Measurements from ENCODE around the gene CFAP100.

DNA sequence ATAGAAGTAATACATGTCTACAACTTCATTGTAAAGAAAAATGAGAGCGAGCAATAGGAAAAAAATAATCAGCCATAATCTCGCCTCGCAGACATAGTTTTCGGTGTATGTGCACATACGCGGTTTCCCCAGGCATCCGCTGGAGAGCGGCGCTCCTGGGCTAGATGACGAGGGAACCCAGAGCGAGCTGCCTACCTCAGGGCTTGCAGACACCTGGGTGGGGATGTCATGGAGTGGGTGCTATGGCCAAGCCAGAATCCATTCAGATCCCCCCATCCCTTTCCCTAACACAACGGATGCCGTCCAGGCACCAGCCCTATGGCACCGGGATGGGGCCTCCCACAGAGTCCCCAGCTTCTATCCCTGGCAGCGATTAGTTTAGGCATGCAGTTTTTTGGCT lies 4.5 kb upstream of the CFAP100 start:
- TF ChIP-seq BCL11A (tag by site-specific recombination; IDR thresholded peaks at IDR 0.05; ENCODE audit: low read depth) = no peak
- TF ChIP-seq ZFP3 (tag by site-specific recombination; IDR thresholded peaks at IDR 0.05; ENCODE audit: low read depth) = no peak
- no peak for TF ChIP-seq ZNF660 (tag by site-specific recombination; IDR thresholded peaks at IDR 0.05)
- TF ChIP-seq, protein P1, sequence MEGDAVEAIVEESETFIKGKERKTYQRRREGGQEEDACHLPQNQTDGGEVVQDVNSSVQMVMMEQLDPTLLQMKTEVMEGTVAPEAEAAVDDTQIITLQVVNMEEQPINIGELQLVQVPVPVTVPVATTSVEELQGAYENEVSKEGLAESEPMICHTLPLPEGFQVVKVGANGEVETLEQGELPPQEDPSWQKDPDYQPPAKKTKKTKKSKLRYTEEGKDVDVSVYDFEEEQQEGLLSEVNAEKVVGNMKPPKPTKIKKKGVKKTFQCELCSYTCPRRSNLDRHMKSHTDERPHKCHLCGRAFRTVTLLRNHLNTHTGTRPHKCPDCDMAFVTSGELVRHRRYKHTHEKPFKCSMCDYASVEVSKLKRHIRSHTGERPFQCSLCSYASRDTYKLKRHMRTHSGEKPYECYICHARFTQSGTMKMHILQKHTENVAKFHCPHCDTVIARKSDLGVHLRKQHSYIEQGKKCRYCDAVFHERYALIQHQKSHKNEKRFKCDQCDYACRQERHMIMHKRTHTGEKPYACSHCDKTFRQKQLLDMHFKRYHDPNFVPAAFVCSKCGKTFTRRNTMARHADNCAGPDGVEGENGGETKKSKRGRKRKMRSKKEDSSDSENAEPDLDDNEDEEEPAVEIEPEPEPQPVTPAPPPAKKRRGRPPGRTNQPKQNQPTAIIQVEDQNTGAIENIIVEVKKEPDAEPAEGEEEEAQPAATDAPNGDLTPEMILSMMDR (tag by site-specific recombination; IDR thresholded peaks at IDR 0.05) = no peak
- TF ChIP-seq ZEB2 (tag by site-specific recombination; IDR thresholded peaks at IDR 0.05) = no peak
- TF ChIP-seq ZNF433 (tag by site-specific recombination; IDR thresholded peaks at IDR 0.05; ENCODE audit: low read depth) = no peak
- TF ChIP-seq, protein P2, sequence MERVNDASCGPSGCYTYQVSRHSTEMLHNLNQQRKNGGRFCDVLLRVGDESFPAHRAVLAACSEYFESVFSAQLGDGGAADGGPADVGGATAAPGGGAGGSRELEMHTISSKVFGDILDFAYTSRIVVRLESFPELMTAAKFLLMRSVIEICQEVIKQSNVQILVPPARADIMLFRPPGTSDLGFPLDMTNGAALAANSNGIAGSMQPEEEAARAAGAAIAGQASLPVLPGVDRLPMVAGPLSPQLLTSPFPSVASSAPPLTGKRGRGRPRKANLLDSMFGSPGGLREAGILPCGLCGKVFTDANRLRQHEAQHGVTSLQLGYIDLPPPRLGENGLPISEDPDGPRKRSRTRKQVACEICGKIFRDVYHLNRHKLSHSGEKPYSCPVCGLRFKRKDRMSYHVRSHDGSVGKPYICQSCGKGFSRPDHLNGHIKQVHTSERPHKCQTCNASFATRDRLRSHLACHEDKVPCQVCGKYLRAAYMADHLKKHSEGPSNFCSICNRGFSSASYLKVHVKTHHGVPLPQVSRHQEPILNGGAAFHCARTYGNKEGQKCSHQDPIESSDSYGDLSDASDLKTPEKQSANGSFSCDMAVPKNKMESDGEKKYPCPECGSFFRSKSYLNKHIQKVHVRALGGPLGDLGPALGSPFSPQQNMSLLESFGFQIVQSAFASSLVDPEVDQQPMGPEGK (tag by site-specific recombination; IDR thresholded peaks at IDR 0.05) = no peak
